Large intestine (tissue), 3 donors: ENCODE data around the gene COX8A. TPM values are rescaled to one million over a fixed set of nuclear protein-coding genes. Genes with fewer than 3 reads are reported as not detected.

Source experiments
- DNase-seq, 2 donors: peaks; one replicate each; pipeline versions ENCODE4 v3.0.0 to v3.0.0-alpha.2; 2013
- H3K27ac ChIP-seq: one replicate; pipeline ENCODE4 v1.5.1; 2013; ENCODE audit warnings: low read length
- H3K27me3 ChIP-seq: 2 replicates; pipeline ENCODE4 v1.6.1; 2013; ENCODE audit warnings: low read length; ENCODE audit not compliant: control insufficient read depth, insufficient read depth
- H3K36me3 ChIP-seq: 2 replicates; pipeline ENCODE4 v1.6.1; 2013; ENCODE audit warnings: low read length; ENCODE audit not compliant: control insufficient read depth, insufficient read depth
- H3K4me1 ChIP-seq: one replicate; pipeline ENCODE4 v1.6.1; 2013; ENCODE audit warnings: low read length; ENCODE audit not compliant: control insufficient read depth, insufficient read depth
- H3K4me3 ChIP-seq: one replicate; pipeline ENCODE4 v1.5.1; 2013; ENCODE audit warnings: low read length
- H3K9me3 ChIP-seq: one replicate; pipeline ENCODE4 v1.6.1; 2013; ENCODE audit warnings: mild to moderate bottlenecking, low read depth, low read length, moderate library complexity; ENCODE audit not compliant: control insufficient read depth
- whole genome bisulfite sequencing: methylation state at CpG from one replicate; pipeline ENCODE4 v1.1.5; 2013; ENCODE audit warnings: low lambda C conversion rate; ENCODE audit not compliant: insufficient coverage; 5-methylcytosine and 5-hydroxymethylcytosine counted together
- polyA plus RNA-seq: library from polyadenylated mRNA; unstranded; fragments of 120-200 nt; gene quantifications from one replicate; pipeline ENCODE4 v1.2.1, GENCODE V29; 2013

The COX8A gene
- polyA plus RNA-seq, 1 donor: 331 TPM

- Histone ChIP-seq H3K27ac (no peak overlapping the region), H3K4me3 (no peak overlapping the region), H3K4me1 (peaks cover 2% of the 10 kb centered on the region), H3K36me3 (peaks cover 73% of the 10 kb centered on the region), H3K27me3 (no peaks in the 10 kb centered on the region), H3K9me3 (no peaks in the 10 kb centered on the region)
- 80% methylated on average over 1 of the region's 5 CpGs for WGBS
- no peak for DNase-seq
Measured at GRCh38 chr11:63993100-63993499, 18.7 kb downstream of the COX8A start.

GRCh38 chr11:63993993-63994392 is 19.6 kb downstream of the COX8A start:
- H3K27me3 ChIP-seq: no peaks in the 10 kb centered on the region
- DNase-seq: no peak
- no peak overlapping the region for H3K4me3 ChIP-seq
- no peak overlapping the region for H3K27ac ChIP-seq
- H3K36me3 ChIP-seq: peaks cover 69% of the 10 kb centered on the region
- no peaks in the 10 kb centered on the region for H3K4me1 ChIP-seq
- no CpG with 5 or more reads among the region's 6 CpGs for WGBS
- H3K9me3 ChIP-seq: no peaks in the 10 kb centered on the region

DNA sequence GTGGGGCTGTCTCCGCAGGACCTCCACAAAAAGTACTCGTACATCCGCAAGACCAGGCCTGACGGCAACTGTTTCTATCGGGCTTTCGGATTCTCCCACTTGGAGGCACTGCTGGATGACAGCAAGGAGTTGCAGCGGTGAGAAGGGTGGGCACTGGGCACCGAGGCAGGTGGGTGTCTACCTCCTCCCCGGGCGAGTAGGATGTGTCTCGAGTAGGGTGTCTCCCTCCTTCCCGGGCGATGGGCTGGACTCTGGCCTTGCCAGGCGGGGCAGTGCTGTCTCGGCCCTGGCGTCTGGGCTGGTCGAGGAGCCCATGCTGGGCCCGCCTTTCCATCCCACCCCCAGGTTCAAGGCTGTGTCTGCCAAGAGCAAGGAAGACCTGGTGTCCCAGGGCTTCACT is 22.1 kb downstream of the COX8A start:
- DNase-seq: no peak
- Histone ChIP-seq H3K27ac (no peak overlapping the region), H3K4me1 (peaks cover 10% of the 10 kb centered on the region), H3K36me3 (peaks cover 50% of the 10 kb centered on the region), H3K27me3 (peaks cover 5% of the 10 kb centered on the region), H3K9me3 (peaks cover 5% of the 10 kb centered on the region), H3K4me3 (no peak overlapping the region)
- WGBS: no CpG with 5 or more reads among the region's 18 CpGs

GRCh38 chr11:63997104-63997700 is 22.8 kb downstream of the COX8A start:
- H3K27me3 ChIP-seq: peaks cover 5% of the 10 kb centered on the region
- no CpG with 5 or more reads among the region's 27 CpGs for WGBS
- no peak overlapping the region for H3K4me3 ChIP-seq
- H3K27ac ChIP-seq: no peak overlapping the region
- peaks cover 49% of the 10 kb centered on the region for H3K36me3 ChIP-seq
- peaks cover 5% of the 10 kb centered on the region for H3K9me3 ChIP-seq
- DNase-seq: no peak
- H3K4me1 ChIP-seq: peaks cover 13% of the 10 kb centered on the region

GRCh38 chr11:63997801-63998337 is 23.4 kb downstream of the COX8A start:
- H3K27me3 ChIP-seq: peaks cover 5% of the 10 kb centered on the region
- peaks cover 14% of the 10 kb centered on the region for H3K4me1 ChIP-seq
- H3K36me3 ChIP-seq: peaks cover 48% of the 10 kb centered on the region
- H3K9me3 ChIP-seq: peaks cover 5% of the 10 kb centered on the region
- no peak overlapping the region for H3K27ac ChIP-seq
- WGBS: no CpG with 5 or more reads among the region's 11 CpGs
- DNase-seq: no peak
- no peak overlapping the region for H3K4me3 ChIP-seq

DNA sequence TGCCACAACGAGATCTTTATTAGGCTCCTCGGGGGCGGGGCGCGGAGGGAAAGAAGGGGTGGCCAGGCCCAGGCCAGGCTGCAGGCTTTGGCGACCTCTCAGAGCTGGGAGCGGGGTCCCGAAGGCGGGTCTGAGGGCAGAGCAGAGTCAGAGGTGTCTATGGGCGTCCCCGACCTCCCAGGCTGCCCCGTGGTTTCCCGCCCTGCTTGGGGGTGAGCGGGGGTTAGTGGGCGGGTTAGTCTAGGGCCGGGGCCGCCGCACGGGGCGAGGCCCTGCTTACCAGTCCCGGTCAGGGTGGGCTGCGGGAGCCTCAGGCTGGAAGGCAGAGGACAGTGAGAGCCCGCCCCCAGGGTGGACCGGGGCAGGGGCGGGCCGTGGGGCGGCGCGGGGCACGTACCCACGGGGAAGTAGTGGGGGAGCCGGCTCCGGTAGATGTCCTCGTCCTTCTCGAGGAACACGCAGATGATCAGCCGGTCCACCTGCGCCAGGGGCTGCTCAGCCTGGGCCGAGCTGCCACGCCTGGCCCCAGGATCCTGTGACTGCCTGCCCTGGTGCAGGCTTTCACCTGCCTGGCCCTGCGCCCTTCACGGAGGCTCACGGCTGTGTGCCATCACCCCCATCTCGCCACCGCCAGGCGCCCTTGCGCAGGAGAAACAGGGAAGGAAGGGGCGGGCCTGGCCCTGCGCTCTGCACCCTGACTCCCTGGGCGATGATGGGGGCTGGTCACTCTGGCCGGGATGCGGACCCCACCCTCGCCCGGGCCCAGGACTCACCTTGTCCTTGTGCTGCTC is 24.3 kb downstream of the COX8A start:
- H3K4me1 ChIP-seq: peaks cover 14% of the 10 kb centered on the region
- H3K27me3 ChIP-seq: peaks cover 5% of the 10 kb centered on the region
- no peak for DNase-seq
- peaks cover 5% of the 10 kb centered on the region for H3K9me3 ChIP-seq
- H3K36me3 ChIP-seq: peaks cover 42% of the 10 kb centered on the region
- H3K27ac ChIP-seq: no peak overlapping the region
- H3K4me3 ChIP-seq: no peak overlapping the region
- WGBS: no CpG with 5 or more reads among the region's 54 CpGs

DNA sequence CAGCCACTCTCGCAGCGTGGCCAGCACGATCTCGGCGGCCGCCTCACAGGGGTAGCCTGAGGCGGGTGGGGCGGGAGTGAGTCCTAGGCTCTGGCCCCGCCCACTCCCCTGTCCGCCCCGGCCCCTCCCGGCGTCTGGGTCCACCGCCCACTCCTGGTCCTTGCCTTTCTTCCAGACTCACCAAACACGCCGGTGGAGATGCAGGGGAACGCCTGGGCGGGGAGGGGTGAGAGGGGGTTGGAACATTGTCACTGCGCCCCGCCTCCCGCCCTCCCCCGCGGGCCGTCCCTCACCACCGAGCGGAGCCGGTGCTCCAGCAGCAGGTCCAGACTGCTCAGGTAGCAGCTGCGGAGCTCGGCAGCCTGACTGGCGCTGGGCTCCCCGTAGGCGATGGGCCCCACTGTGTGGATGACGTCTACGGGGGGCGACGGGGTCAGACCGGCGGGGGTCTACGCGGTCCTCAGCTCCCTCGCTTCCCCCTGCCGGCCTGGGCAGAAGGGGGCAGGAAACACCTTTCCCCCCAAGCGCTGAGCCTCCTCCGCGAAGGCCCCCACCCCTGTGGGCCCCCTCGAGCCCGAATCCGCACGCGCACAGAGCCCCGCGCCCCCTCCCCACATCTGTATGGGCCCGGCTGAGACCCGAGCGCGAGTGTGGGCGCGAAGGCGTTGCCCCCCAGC is 25.1 kb downstream of the COX8A start:
- no peak overlapping the region for H3K27ac ChIP-seq
- H3K36me3 ChIP-seq: peaks cover 36% of the 10 kb centered on the region
- peak in 1 of 2 donors; percentile 61 for DNase-seq
- peaks cover 14% of the 10 kb centered on the region for H3K4me1 ChIP-seq
- no peak overlapping the region for H3K4me3 ChIP-seq
- WGBS: no CpG with 5 or more reads among the region's 59 CpGs
- peaks cover 5% of the 10 kb centered on the region for H3K27me3 ChIP-seq
- peaks cover 5% of the 10 kb centered on the region for H3K9me3 ChIP-seq

DNA sequence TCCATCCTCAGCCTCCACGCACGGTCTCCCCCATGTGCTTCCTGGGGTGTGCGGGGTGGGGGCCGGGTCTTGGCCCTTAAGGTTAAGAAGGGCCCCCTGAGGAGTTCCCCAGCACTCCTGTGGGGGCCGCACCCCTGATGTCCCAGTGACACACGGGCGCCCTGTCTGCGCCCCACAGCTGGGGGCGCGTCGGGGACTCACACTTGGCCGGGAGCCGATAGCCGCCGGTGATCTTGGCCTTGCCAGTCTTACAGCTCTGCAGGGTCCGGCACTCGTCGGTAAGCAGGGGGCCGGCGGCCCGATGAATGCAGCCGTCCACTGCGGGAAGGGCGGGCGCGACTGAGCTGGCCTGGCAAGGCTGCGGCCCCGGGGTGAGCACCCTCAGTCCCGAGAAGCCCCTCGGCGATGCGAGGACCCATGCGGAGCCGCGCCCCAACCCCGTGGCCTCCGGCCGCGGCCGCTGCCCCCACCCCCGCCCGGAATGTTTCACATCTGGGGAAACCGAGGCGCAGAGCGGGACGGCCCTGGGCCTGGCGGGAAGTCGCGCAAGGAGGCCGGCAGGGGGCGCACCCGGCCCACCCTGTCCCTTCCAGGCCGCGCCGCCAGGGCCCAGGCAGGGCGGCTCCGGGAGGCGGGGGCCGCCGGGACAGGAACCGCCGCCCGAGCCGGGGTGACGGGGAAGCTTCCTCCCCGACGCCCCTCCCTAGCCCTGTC is 25.8 kb downstream of the COX8A start:
- Histone ChIP-seq H3K4me1 (peaks cover 14% of the 10 kb centered on the region), H3K27ac (no peak overlapping the region), H3K27me3 (peaks cover 5% of the 10 kb centered on the region), H3K36me3 (peaks cover 30% of the 10 kb centered on the region), H3K9me3 (peaks cover 5% of the 10 kb centered on the region), H3K4me3 (no peak overlapping the region)
- peak; percentile 65 to 68 for DNase-seq
- WGBS: no CpG with 5 or more reads among the region's 67 CpGs

- H3K27ac ChIP-seq: no peak overlapping the region
- no CpG with 5 or more reads among the region's 60 CpGs for WGBS
- H3K36me3 ChIP-seq: peaks cover 27% of the 10 kb centered on the region
- no peak overlapping the region for H3K4me3 ChIP-seq
- no peak for DNase-seq
- peaks cover 14% of the 10 kb centered on the region for H3K4me1 ChIP-seq
- H3K9me3 ChIP-seq: peaks cover 5% of the 10 kb centered on the region
- peaks cover 8% of the 10 kb centered on the region for H3K27me3 ChIP-seq
Measured at GRCh38 chr11:64000740-64001483, 26.5 kb downstream of the COX8A start.
